ENCODE data around the gene UCKL1. TPM values are rescaled to one million over a fixed set of nuclear protein-coding genes. Genes with fewer than 3 reads are reported as not detected.
A peak's percentile ranks its signal among the peaks of the same experiment; 100 is the strongest.
"Not testable (repeated sequence)": the region's sequence is repeated elsewhere in the genome, so short reads cannot be mapped to it uniquely, and the experiment has no call there.

The UCKL1 gene
- total RNA-seq, 1 experiment from 2014 or later = 17.9 TPM

DNA sequence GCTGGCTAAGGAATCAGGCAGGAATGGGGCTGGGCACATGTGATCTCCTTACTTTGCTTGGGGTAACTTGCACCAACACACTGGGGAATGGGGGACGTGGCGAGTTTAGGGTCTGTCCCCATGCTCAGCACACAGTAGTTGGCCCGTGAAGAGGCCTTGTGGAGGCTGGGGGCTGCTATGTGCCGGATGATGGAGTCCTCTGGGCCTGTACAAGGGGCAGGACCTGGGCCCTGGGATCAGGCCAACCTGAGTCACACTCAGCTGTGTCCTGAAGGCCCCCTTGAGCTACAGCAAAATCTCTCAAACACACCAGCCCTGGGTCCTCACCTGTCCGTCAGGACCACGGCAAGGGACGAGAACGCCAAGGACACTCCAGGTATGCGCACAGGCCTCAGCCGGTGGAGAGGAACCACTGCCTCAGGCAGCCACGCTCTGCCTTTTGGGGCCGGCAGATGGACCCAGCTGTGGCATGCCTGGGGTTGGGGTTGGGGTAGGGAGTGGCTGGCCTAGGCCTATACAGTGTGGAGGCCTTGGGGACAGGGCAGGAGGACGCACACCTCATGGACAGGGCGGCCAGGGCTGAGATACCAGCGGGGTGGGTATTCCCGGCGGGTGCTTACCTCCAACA lies 11.1 kb downstream of the UCKL1 start:
- no peak for DNase-seq (ENCODE audit: extremely low read depth, low read depth)

DNA sequence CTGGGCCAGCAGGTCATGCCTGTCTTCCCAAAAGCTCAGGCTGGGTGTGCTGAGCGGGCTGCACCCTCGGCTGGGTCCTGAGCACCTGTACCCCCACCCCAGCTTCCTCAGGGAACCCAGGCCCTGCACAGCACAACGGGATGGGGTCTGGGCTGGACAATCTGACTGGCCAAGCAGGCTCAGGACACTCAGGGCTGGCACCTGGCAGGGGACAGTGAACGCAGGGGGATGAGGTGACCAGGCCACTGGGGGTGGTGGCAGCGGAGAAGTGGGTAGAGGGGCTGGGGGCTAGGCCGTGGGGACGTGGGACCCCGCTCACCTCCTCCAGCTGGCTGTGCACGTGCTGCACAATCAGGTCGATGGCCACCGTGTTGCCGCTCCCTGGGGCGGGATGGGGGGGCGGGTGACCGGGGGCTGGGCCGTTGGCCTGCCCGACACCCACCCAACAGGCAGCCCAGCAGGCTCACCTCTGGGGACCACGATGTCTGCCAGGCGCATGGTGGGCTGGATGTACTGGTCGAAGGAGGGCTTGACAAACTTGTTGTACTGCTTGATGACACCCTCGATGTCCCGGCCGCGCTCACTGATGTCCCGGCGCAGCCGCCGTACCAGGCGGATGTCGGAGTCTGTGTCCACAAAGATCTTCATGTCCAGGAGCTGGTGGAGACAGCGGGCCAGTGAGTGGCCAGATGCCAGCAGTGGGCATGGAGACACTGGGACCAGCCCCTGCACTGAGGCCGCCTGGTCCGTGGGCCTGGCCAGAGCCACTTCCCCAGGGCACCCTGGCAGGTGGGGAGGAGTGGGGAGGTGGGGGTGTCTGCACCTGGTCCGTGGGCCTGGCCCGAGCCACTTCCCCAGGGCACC lies 11.9 kb downstream of the UCKL1 start:
- DNase-seq (ENCODE audit: extremely low read depth, low read depth) = no peak

- no peak for DNase-seq (ENCODE audit: extremely low read depth, low read depth)
Measured at GRCh38 chr20:63943808-63944077, 12.5 kb downstream of the UCKL1 start.

DNA sequence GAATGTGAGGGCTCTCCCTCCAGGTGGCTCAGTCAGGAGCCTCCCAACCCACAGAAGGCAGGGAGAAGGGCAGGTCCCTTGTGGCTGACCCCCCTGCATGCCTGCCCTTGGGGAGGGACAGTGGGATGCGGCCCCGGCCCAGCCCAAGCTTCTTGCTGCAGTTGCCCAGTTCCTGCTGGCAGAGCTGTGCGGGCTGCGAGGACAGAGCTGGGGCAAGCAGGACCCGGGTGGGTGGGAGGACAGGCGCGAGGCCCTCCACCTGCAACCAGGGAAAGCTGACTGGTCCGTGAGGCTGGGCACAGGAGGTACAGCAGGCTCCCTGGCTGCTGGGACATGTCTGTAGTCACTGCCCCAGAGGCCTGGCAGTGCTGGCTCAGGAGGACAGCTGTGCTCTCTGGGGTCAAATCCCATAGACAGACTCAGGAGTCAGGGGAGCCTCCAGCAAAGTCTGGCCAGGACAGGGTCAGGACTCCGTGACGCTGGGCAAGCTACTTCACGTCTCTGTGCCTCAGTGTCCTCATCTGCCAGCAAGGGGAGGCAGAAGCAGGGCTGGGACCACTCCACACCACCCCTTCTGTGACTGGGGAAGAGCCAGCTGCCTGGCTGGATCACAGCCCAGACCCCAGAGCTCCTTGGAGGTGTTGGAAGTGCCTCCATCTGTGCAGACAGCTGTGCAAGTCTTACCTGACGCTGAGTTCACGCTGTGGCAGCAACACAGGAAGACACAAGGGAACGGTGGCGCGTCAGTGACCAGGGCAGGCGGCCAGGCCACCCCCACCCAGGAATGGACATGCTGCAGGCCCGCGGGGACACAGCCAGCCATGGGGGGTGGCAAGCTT lies 13.0 kb downstream of the UCKL1 start:
- no peak for DNase-seq (ENCODE audit: extremely low read depth, low read depth)

- DNase-seq (ENCODE audit: extremely low read depth, low read depth) = peak; percentile 75
Measured at GRCh38 chr20:63942250-63942951, 13.8 kb downstream of the UCKL1 start.

DNA sequence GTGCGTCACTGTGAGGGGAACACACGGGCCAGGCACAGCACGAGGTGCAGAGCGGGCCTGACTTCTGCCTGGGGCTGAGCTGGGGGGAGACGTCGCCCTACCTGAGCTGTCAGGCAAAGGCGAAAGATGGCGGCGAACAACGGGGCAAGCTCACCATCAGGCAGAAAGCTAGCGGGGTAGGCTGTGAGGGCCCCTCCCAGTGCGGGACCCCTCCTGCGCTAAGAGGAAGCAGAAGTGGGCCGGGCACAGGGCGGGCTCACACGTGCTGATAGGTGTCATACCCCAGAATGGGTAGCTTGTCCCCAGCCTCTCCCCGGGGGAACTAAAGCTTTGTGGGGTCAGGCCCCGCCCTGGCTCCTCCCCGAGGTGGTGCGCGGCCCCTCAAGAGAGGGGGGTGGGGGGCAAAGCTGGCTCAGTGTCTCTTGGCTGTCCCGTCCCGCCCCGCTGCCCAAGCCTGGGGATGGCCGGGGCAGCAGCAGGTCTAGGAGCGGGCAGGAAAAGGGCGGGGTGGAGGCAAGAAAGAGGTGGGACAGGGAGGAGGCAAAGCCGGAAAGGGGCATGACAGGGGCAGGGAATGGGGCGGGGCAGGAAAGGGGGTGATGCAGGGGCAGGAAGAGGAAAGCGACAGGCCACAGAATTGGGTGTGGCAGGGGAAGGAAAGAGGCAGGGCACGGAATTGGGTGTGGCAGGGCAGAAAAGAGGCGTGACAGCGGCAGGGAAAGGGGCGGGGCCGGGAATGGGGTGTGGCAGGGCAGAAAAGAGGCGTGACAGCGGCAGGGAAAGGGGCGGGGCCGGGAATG lies 14.7 kb downstream of the UCKL1 start:
- DNase-seq (ENCODE audit: extremely low read depth, low read depth) = peak; percentile 87

DNA sequence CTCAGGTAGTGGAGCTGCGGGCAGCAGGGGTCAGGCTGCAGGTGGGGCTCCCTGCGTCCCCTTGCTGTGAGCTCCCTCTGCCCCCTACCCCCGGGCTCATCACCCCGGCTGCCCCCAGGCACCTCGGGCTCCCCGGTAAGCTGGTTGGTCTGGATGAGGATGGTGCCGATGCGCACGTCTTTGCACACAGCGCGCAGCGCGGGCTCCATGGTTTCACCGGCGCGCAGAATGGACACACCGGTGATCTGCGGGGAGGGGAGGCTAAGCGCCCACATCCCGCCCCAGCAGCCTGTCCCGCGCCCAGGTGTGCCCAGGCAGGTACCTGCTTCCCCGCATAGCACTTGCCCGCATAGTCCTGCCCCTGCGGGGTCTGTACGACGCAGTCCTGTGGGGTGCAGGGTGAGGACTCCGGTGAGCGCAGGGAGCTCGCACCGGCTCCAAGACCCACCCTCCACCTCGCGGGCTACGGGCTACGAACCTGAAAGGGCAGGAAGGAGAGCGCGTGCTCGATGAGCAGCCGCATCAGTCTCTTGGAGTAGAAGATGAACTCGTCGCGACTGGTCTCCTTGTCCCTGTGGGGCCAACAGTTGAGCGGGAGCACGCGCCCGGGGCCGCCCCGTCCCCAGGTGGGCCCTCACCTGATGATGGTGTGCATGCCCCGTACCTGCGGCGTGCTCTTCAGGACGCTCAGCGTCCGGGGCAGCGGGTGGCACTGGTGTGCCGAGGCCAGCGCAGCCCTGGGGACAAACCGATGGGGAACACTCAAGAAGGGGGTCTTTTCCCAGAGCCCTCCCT lies 15.5 kb downstream of the UCKL1 start:
- DNase-seq (ENCODE audit: extremely low read depth, low read depth) = no peak

DNA sequence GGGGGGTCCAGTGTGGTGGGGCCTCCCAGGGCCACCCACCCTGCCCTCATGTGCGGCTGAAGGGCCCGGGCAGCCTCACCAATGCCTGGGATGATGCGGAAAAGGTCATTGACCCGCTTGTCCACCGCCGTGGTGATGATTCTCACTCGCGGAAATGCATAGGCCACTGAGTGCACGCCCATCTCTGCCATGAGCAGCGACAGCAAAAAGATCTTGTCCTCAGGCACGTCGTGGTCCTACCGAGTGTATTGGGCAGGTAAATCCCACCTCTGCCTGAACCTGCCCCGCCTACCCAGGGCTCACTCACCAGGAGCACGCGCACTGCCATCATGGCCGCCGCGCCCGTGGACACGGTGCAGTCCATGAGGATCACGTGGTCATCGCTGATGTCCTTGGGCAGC lies 16.1 kb downstream of the UCKL1 start:
- no peak for DNase-seq (ENCODE audit: extremely low read depth, low read depth)

DNA sequence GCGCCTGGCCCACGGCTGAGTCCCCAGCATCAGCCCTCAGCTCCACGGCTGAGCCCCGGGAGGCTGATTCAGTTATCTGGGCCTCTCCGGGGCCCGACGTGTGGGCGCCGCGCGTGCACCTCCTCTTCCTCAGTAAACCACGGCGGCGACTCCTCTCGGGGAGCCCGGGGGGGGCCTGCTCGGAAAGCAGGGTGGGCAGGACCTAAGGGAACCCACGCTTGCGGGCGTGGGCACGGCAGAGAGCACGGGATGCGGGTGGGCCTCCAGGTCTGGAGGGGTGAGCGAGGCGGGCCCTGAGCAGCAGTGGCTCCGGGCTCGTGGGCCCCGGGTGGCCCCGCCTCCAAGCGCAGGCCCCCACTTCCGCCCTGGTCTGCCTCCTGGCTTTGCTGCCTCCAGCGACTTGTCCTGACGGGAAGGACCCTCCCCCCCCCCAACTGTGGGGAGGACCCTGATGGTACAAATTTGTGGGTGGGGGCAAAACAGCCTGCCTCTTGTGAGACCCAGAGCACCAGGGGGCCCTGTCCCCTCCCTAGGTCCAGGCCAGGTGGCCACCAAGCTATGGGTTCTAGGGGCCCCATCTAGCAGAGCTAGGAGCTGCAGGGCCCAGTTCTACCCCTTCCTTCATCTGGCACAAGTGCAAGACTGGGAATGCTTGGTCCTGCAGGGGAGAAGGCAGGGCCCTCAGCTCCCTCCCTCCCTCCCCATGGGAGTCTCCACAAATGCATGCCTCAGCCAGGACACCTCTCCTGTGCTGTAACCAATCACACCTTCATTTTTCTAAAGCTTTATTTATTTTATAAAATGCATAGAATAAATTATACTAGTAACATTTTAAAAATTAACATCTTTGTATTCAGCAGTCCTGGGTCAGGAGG lies 16.9 kb downstream of the UCKL1 start:
- no peak for DNase-seq (ENCODE audit: extremely low read depth, low read depth)

DNA sequence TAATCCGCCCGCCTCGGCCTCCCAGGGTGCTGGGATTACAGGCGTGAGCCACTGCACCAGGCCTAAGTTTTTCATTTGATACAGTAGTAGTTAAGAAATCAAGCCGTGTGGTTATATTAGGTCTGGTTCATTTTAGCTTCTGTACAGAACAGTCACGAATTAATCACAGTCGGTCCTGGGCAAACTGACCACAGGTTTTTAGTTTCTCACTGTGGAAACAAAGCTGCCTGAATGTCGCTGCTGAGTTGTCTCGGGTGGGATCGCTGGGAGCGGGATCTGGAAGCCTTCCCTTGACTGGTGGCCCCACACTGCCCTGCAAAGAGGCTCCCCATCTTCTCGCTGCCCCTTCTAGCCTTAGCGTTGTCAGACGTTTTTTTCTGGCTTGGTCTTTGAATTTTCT lies 18.6 kb downstream of the UCKL1 start:
- no peak for DNase-seq (ENCODE audit: extremely low read depth, low read depth)

- DNase-seq (ENCODE audit: extremely low read depth, low read depth) = no peak
Measured at GRCh38 chr20:63935447-63935846, 20.8 kb downstream of the UCKL1 start.

DNA sequence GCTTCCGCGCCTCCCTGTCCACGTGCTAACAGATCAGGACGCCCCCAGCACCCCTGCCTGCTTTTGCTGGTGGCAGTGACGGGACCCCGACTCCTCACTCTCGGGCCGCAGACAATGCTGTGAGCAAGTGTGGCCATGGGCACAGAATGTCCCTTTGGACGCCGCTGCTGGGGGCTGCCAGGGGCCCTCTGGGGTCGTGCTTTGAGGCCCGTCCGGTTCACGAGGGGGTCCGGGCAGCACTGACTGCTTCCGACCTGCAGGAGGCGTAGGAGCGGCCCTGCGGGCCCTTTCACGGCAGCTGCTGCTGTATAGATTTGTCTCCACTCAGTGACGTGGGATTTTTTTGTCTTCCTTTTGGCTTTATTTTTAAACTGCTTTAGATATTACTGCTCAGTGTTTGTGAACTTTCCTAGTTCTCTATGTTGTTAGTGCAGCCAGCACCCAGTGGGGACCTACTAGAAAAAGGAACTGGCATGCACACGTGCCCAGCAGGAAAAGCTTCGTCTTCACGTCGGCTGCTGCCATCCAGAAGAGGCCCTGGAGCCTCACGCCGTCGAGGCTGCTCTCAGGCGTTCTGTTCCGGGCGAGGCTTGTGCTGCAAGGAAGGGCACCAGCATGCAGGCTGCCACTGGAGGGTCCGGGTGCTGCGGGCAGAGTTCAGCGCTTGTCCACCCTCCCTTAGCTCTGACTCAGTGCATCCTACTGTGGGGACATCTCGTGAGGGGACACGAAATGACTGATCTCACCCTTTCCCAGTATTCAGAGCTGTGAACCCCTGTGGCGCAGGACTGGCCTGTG lies 21.7 kb downstream of the UCKL1 start:
- no peak for DNase-seq (ENCODE audit: extremely low read depth, low read depth)

DNA sequence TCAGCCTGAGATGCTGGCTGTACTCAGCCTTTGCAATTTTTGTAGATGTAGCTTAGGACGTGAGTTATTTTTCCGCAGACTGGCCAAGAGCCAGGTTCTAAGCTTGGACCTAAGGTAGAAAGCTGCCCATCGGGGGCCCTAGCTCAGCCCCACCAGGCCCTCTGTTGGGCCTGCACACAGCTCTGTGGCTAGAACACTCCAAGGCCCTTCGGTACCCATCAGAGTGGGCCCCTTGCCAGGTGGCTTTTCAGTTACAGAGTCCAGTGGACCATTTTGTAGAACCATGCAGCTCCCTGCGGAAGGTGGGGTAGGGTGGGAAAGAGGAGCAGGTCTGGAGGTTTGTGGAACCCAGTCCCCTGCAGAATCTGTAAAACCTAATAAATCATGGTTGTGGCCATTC lies 22.6 kb downstream of the UCKL1 start:
- no peak for DNase-seq (ENCODE audit: extremely low read depth, low read depth)

- no peak for DNase-seq (ENCODE audit: extremely low read depth, low read depth)
Measured at GRCh38 chr20:63932606-63933160, 23.5 kb downstream of the UCKL1 start.

- no peak for DNase-seq (ENCODE audit: extremely low read depth, low read depth)
Measured at GRCh38 chr20:63931735-63932134, 24.5 kb downstream of the UCKL1 start.

DNA sequence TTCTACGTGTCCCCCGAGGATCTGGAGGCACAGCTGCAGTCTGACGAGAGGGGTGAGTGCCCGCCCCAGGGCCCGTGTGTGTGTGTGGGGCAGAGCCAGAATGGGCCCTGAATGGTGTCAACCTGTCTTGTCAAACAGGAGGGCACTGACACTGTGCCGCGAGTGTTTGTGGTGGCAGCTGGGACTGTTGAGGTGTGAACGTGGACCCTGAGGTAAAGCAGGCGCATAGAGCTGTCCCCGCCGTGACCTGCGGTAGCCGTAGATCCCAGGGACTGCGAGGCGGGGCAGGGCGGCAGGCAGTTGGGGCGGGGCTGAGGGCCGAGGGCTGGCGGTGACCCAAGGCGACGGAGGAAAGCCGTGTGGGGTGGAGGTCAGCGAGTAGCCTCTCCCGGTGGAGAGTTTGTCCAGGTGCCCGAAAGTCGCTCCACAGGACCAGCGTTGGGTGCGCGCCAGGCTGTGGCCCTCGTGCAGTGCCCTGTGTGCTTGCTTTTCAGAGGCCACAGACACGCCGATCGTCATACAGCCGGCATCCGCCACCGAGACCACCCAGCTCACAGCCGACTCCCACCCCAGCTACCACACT lies 25.2 kb downstream of the UCKL1 start:
- DNase-seq (ENCODE audit: extremely low read depth, low read depth) = no peak

- DNase-seq (ENCODE audit: extremely low read depth, low read depth) = not testable (repeated sequence)
Measured at GRCh38 chr20:63929473-63929883, 26.7 kb downstream of the UCKL1 start.
